HG03045 (cell line): ENCODE results near the gene FOXRED2.
"Not testable (repeated sequence)": the region's sequence is repeated elsewhere in the genome, so short reads cannot be mapped to it uniquely, and the experiment has no call there.

Experiments used
- ATAC-seq: cut with Tn5 transposase; IDR thresholded peaks from one replicate; pipeline ENCODE4 v1.9.1; 2021; ENCODE audit warnings: mild to moderate bottlenecking, moderate library complexity; ENCODE audit not compliant: unreplicated experiment

The FOXRED2 gene

GRCh38 chr22:36452250-36452977 lies 54.4 kb downstream of the FOXRED2 start:
- no peak for ATAC-seq

- not testable (repeated sequence) for ATAC-seq
These were observed 55.9 kb downstream of the FOXRED2 start for GRCh38 chr22:36450923-36451322.

GRCh38 chr22:36449596-36450175 lies 57.2 kb downstream of the FOXRED2 start:
- no peak for ATAC-seq

GRCh38 chr22:36447632-36448031 lies 59.2 kb downstream of the FOXRED2 start:
- no peak for ATAC-seq

GRCh38 chr22:36445158-36445668 lies 61.6 kb downstream of the FOXRED2 start:
- no peak for ATAC-seq

GRCh38 chr22:36443198-36443770 lies 63.6 kb downstream of the FOXRED2 start:
- no peak for ATAC-seq

- ATAC-seq, result no peak
These were observed 64.2 kb downstream of the FOXRED2 start for GRCh38 chr22:36442506-36443197.

GRCh38 chr22:36440429-36441002 lies 66.3 kb downstream of the FOXRED2 start:
- ATAC-seq, result no peak

- ATAC-seq, result no peak
These were observed 67.2 kb downstream of the FOXRED2 start for GRCh38 chr22:36439481-36440271.
